ENCODE data around the gene HMGXB4.

The HMGXB4 gene

GRCh38 chr22:35337932-35338331 lies 80.6 kb downstream of the HMGXB4 start:
- H3K27me3 ChIP-seq (ENCODE audit: control insufficient read depth, insufficient read depth, low read length): no peaks in the 10 kb centered on the region
- H3K4me1 ChIP-seq (ENCODE audit: control insufficient read depth, insufficient read depth, low read length): no peaks in the 10 kb centered on the region
- no peak overlapping the region for H3K27ac ChIP-seq (ENCODE audit: low read depth, low read length)
- peaks cover 54% of the 10 kb centered on the region for H3K36me3 ChIP-seq (ENCODE audit: control insufficient read depth, insufficient read depth, low read length)
- H3K4me3 ChIP-seq (ENCODE audit: low read length): no peak overlapping the region
- no peak overlapping the region for H3K9ac ChIP-seq (ENCODE audit: low read length)

DNA sequence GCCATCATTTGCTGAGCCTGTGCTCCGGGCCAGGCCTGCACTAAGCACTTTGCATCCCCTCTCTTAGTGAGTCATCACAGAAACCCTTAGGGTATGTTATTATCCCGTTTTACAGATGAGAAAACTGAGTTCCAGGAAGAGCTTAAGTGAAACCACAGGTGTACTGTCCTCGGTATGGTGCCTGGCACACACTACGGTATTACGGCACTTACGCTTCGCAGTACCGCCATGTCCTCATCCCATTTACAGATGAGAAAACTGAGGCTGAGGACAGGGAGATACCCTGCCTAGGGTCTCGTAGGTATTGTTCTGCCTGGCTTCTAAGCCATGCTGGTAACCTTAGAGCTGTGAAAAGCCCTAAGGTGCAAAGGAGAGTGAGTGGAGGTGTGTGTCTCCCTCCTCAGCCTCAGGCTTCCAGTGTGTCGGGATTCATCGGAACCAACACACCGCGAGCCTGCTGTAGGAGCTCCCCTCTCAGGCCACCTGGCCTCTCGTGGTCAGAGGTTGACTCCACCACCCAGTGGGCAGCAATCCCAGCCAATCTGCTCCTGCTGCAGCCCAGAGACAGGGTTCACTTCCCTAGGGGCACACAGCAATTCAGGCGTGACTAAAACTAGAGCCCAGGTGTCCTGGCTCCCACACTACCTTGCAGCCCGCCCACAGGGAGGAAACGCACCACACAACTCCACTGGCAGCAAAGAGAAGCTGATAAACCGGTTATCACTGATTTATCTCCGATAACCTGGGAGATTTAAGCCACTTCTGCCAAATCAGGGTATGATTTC lies 84.0 kb downstream of the HMGXB4 start:
- Histone ChIP-seq H3K36me3 (ENCODE audit: control insufficient read depth, insufficient read depth, low read length) (peaks cover 36% of the 10 kb centered on the region), H3K4me1 (ENCODE audit: control insufficient read depth, insufficient read depth, low read length) (no peaks in the 10 kb centered on the region), H3K27ac (ENCODE audit: low read depth, low read length) (no peak overlapping the region), H3K27me3 (ENCODE audit: control insufficient read depth, insufficient read depth, low read length) (no peaks in the 10 kb centered on the region), H3K9ac (ENCODE audit: low read length) (no peak overlapping the region), H3K4me3 (ENCODE audit: low read length) (no peak overlapping the region)

GRCh38 chr22:35342390-35342789 lies 85.1 kb downstream of the HMGXB4 start:
- peaks cover 32% of the 10 kb centered on the region for H3K36me3 ChIP-seq (ENCODE audit: control insufficient read depth, insufficient read depth, low read length)
- H3K27ac ChIP-seq (ENCODE audit: low read depth, low read length): no peak overlapping the region
- no peaks in the 10 kb centered on the region for H3K27me3 ChIP-seq (ENCODE audit: control insufficient read depth, insufficient read depth, low read length)
- no peak overlapping the region for H3K9ac ChIP-seq (ENCODE audit: low read length)
- H3K4me3 ChIP-seq (ENCODE audit: low read length): no peak overlapping the region
- H3K4me1 ChIP-seq (ENCODE audit: control insufficient read depth, insufficient read depth, low read length): no peaks in the 10 kb centered on the region

- Histone ChIP-seq H3K36me3 (ENCODE audit: control insufficient read depth, insufficient read depth, low read length) (peaks cover 20% of the 10 kb centered on the region), H3K27ac (ENCODE audit: low read depth, low read length) (no peak overlapping the region)
Measured at GRCh38 chr22:35343664-35344550, 86.6 kb downstream of the HMGXB4 start.

DNA sequence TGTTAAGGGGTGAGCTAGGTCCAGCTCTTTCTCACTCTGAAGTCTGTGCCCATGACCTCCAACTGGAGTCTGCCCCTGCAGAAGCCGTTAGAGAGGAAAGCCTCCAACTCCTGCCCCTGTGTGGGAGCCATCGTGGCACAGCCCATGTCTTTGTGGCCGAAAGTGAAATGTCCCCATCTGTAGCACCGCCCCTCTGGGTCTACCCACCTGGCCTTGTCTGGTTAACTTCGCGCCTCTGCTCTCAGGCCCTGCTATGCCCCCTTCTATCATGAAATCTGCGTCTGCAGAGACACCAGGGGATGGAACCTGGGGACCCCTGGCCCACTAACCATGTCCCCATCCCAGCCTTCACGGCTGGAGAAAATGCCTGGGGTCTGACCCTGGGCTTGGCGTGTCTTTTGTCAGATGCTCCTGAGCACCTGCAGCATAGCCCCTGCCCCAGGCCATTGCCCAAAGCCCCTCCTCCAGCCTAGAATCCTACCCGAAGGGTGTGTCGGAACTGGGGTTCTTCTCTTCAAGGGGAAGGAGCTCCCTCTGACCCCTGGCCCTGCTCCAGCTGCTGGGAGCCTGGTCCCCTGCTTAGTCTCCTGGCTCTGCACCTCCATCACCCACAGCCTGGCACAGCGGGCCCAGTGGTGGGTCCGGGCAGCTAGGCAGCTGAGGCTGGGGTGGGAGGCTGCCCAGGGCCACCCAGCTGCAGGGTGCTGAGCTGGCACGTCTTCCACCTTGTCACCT lies 87.8 kb downstream of the HMGXB4 start:
- H3K27ac ChIP-seq (ENCODE audit: low read depth, low read length): no peak overlapping the region
- H3K4me1 ChIP-seq (ENCODE audit: control insufficient read depth, insufficient read depth, low read length): peaks cover 1% of the 10 kb centered on the region
- peaks cover 20% of the 10 kb centered on the region for H3K36me3 ChIP-seq (ENCODE audit: control insufficient read depth, insufficient read depth, low read length)
- H3K27me3 ChIP-seq (ENCODE audit: control insufficient read depth, insufficient read depth, low read length): no peaks in the 10 kb centered on the region
- H3K4me3 ChIP-seq (ENCODE audit: low read length): no peak overlapping the region
- no peak overlapping the region for H3K9ac ChIP-seq (ENCODE audit: low read length)

More at GRCh38 chr22:35343664-35344550, 86.6 kb downstream of the HMGXB4 start:
- H3K4me1 ChIP-seq (ENCODE audit: control insufficient read depth, insufficient read depth, low read length): no peaks in the 10 kb centered on the region
- H3K9ac ChIP-seq (ENCODE audit: low read length): no peak overlapping the region
- H3K27me3 ChIP-seq (ENCODE audit: control insufficient read depth, insufficient read depth, low read length): no peaks in the 10 kb centered on the region
- H3K4me3 ChIP-seq (ENCODE audit: low read length): no peak overlapping the region
